ENCODE data around the gene DCST1. TPM values are rescaled to one million over a fixed set of nuclear protein-coding genes. Genes with fewer than 3 reads are reported as not detected.

The DCST1 gene
- total RNA-seq, 2 experiments from 2014 or later, result not detected

- Histone ChIP-seq H4K20me1 (ENCODE audit: insufficient read depth, low read length) (no peaks in the 10 kb centered on the region), H3K27ac (ENCODE audit: low read depth, low read length, poor library complexity, severe bottlenecking) (no peak overlapping the region), H3K9me3 (ENCODE audit: low read length) (no peaks in the 10 kb centered on the region), H2AFZ (ENCODE audit: low read length) (no peak overlapping the region), H3K4me1 (ENCODE audit: insufficient read depth, low read length, poor library complexity, severe bottlenecking) (no peaks in the 10 kb centered on the region), H3K4me2 (ENCODE audit: low read length) (no peak overlapping the region), H3K36me3 (ENCODE audit: insufficient read depth, low read length) (no peaks in the 10 kb centered on the region), H3K79me2 (ENCODE audit: insufficient read depth, low read depth, low read length) (no peaks in the 10 kb centered on the region), H3K9me2 (ENCODE audit: insufficient read depth, low read length) (no peaks in the 10 kb centered on the region), H3K4me3 (ENCODE audit: low read depth, low read length, poor library complexity, severe bottlenecking) (no peak overlapping the region)
- no peak for DNase-seq (ENCODE audit: low spot score)
- CTCF ChIA-PET (ENCODE audit: unreplicated experiment), result interaction anchor here (0.6 kb wide), 1 partner anchor 18 kb away, joined by 5 read pairs; no protein-coding TSS in a partner anchor
- TF ChIP-seq EZH2phosphoT487 (IDR thresholded peaks at IDR 0.05; ENCODE audit: borderline replicate concordance, low read depth, low read length) (no peak), CTCF (conservative IDR thresholded peaks at IDR 0.05; ENCODE audit: low read length) (no peak)
- intact Hi-C loops (cut with micrococcal nuclease; ENCODE audit: unreplicated experiment), result no loop called here
- POLR2A ChIA-PET, result no interaction called here
- BruUV-seq (replicated peaks), result no TSS peak
Measured at GRCh38 chr1:155032886-155033285, 738 bp upstream of the DCST1 start.

GRCh38 chr1:155034318-155035208 is 939 bp downstream of the DCST1 start:
- Histone ChIP-seq H3K4me2 (ENCODE audit: low read length) (no peak overlapping the region), H3K4me1 (ENCODE audit: insufficient read depth, low read length, poor library complexity, severe bottlenecking) (no peaks in the 10 kb centered on the region), H3K9me3 (ENCODE audit: low read length) (no peaks in the 10 kb centered on the region), H3K4me3 (ENCODE audit: low read depth, low read length, poor library complexity, severe bottlenecking) (no peak overlapping the region), H4K20me1 (ENCODE audit: insufficient read depth, low read length) (no peaks in the 10 kb centered on the region), H3K79me2 (ENCODE audit: insufficient read depth, low read depth, low read length) (no peaks in the 10 kb centered on the region), H3K9me2 (ENCODE audit: insufficient read depth, low read length) (no peaks in the 10 kb centered on the region), H3K27ac (ENCODE audit: low read depth, low read length, poor library complexity, severe bottlenecking) (no peak overlapping the region), H3K36me3 (ENCODE audit: insufficient read depth, low read length) (no peaks in the 10 kb centered on the region), H2AFZ (ENCODE audit: low read length) (no peak overlapping the region)
- intact Hi-C loops (cut with micrococcal nuclease; ENCODE audit: unreplicated experiment), result no loop called here
- BruUV-seq (replicated peaks), result no TSS peak
- TF ChIP-seq EZH2phosphoT487 (IDR thresholded peaks at IDR 0.05; ENCODE audit: borderline replicate concordance, low read depth, low read length) (no peak), CTCF (conservative IDR thresholded peaks at IDR 0.05; ENCODE audit: low read length) (no peak)
- no peak for DNase-seq (ENCODE audit: low spot score)
- CTCF ChIA-PET (ENCODE audit: unreplicated experiment), result no interaction called here
- POLR2A ChIA-PET, result interaction anchor here (0.6 kb wide), 2 partner anchors 22 to 1025 kb away, joined by 3 to 4 read pairs; no protein-coding TSS in a partner anchor

GRCh38 chr1:155035936-155036335 is 2.3 kb downstream of the DCST1 start:
- Histone ChIP-seq H3K9me2 (ENCODE audit: insufficient read depth, low read length) (no peaks in the 10 kb centered on the region), H3K79me2 (ENCODE audit: insufficient read depth, low read depth, low read length) (no peaks in the 10 kb centered on the region), H3K36me3 (ENCODE audit: insufficient read depth, low read length) (no peaks in the 10 kb centered on the region), H3K9me3 (ENCODE audit: low read length) (no peaks in the 10 kb centered on the region), H2AFZ (ENCODE audit: low read length) (no peak overlapping the region), H3K27ac (ENCODE audit: low read depth, low read length, poor library complexity, severe bottlenecking) (no peak overlapping the region), H3K4me1 (ENCODE audit: insufficient read depth, low read length, poor library complexity, severe bottlenecking) (no peaks in the 10 kb centered on the region), H3K4me2 (ENCODE audit: low read length) (no peak overlapping the region), H4K20me1 (ENCODE audit: insufficient read depth, low read length) (no peaks in the 10 kb centered on the region), H3K4me3 (ENCODE audit: low read depth, low read length, poor library complexity, severe bottlenecking) (no peak overlapping the region)
- ChIA-PET POLR2A (no interaction called here), CTCF (ENCODE audit: unreplicated experiment) (no interaction called here)
- intact Hi-C loops (cut with micrococcal nuclease; ENCODE audit: unreplicated experiment), result no loop called here
- no TSS peak for BruUV-seq (replicated peaks)
- TF ChIP-seq CTCF (conservative IDR thresholded peaks at IDR 0.05; ENCODE audit: low read length) (no peak), EZH2phosphoT487 (IDR thresholded peaks at IDR 0.05; ENCODE audit: borderline replicate concordance, low read depth, low read length) (no peak)
- no peak for DNase-seq (ENCODE audit: low spot score)
